Lung (tissue), 12 donors: Measurements from ENCODE around the gene NSD2. TPM values are rescaled to one million over a fixed set of nuclear protein-coding genes. Genes with fewer than 3 reads are reported as not detected.
A peak's percentile ranks its signal among the peaks of the same experiment; 100 is the strongest.

Experiments used
- ATAC-seq: fragments of 200-7000 bp; cut with Tn5 transposase; one replicate; pipeline ENCODE4 v1.9.1; 2020; ENCODE audit warnings: moderate number of reproducible peaks; ENCODE audit not compliant: insufficient read depth, low FRiP score
- DNase-seq, 3 donors: peaks; one replicate each; pipeline ENCODE4 v3.0.0-alpha.2; 2013 to 2017
- H3K27ac ChIP-seq, 2 donors: one replicate each; pipeline ENCODE4 v1.5.1; 2013; ENCODE audit warnings: mild to moderate bottlenecking in 2 of 2, moderate library complexity in 2 of 2, control low read depth in 1 of 2, inconsistent platforms in 1 of 2, low read depth in 1 of 2, low read length in 1 of 2
- H3K27me3 ChIP-seq, 3 donors: one replicate each; pipeline ENCODE4 v1.5.1; 2013; ENCODE audit warnings: low read length in 2 of 3; ENCODE audit not compliant: control insufficient read depth in 3 of 3, insufficient read depth in 3 of 3
- H3K36me3 ChIP-seq, 4 donors: one replicate each; pipeline ENCODE4 v1.5.1; 2013; ENCODE audit warnings: low read length in 4 of 4, mild to moderate bottlenecking in 1 of 4, moderate library complexity in 1 of 4; ENCODE audit not compliant: control insufficient read depth in 4 of 4, insufficient read depth in 4 of 4
- H3K4me1 ChIP-seq, 5 donors: one replicate each; pipeline ENCODE4 v1.5.1; 2013; ENCODE audit warnings: low read length in 5 of 5, mild to moderate bottlenecking in 2 of 5, moderate library complexity in 1 of 5; ENCODE audit not compliant: control insufficient read depth in 5 of 5, insufficient read depth in 5 of 5
- H3K4me3 ChIP-seq: one replicate; pipeline ENCODE4 v1.5.1; 2013; ENCODE audit warnings: mild to moderate bottlenecking, control low read depth, moderate library complexity
- H3K9ac ChIP-seq, 2 donors: one replicate each; pipeline ENCODE4 v1.5.1; 2013; ENCODE audit warnings: low read length in 2 of 2, control low read depth in 1 of 2; ENCODE audit not compliant: insufficient read depth in 1 of 2
- H3K9me3 ChIP-seq, 4 donors: one replicate each; pipeline ENCODE4 v1.5.1; 2013; ENCODE audit warnings: low read length in 3 of 4, mild to moderate bottlenecking in 1 of 4, moderate library complexity in 1 of 4; ENCODE audit not compliant: control insufficient read depth in 4 of 4, insufficient read depth in 3 of 4
- CTCF ChIP-seq: IDR thresholded peaks from 2 replicates; pipeline ENCODE4 v1.5.1; 2012; ENCODE audit warnings: mild to moderate bottlenecking; ENCODE audit errors: control extremely low read depth, extremely low read depth
- whole genome bisulfite sequencing, 2 donors: extraction: QIAGEN DNeasy Blood & Tissue Kit; methylation state at CpG; one replicate each; pipeline ENCODE4 v1.1.7; 2013; 5-methylcytosine and 5-hydroxymethylcytosine counted together
- polyA plus RNA-seq, 2 donors: library from polyadenylated mRNA; stranded (reverse); fragments of 200-250 nt; gene quantifications; one replicate each; pipeline ENCODE4 v1.2.1, GENCODE V29; 2013
- total RNA-seq, 2 donors: library from RNA; depleted of rRNA in 1 of 2; stranded (reverse); fragments of >200 nt in 1 of 2; gene quantifications; one replicate each; pipeline ENCODE4 v1.2.1, GENCODE V29; 2014 to 2021
- donor health status: control.
- donor health status: control.
- donor health status: Bipolar disorder and iron deficiency.
- donor health status: healthy.
- donor health status: DM: yes; HTN: yes; CAD: no.

NSD2 gene
- total and polyA plus RNA-seq, 4 donors: 12.7 to 66.2 (median 28.3) TPM

GRCh38 chr4:1846580-1846979 lies 24.6 kb upstream of the NSD2 start:
- DNase-seq (no peak), ATAC-seq (no peak)
- Histone ChIP-seq H3K36me3 (peaks cover 0 to 16% (median 9%) of the 10 kb centered on the region in 4 donors), H3K9ac (no peak overlapping the region), H3K4me3 (no peak overlapping the region), H3K27me3 (no peaks in the 10 kb centered on the region), H3K9me3 (peaks cover 0 to 3% (median 0%) of the 10 kb centered on the region in 4 donors), H3K4me1 (peaks cover 0 to 9% (median 2%) of the 10 kb centered on the region in 5 donors), H3K27ac (no peak overlapping the region)
- no peak for TF ChIP-seq CTCF
- WGBS, 2 donors: 93 to 95% methylated on average over 2 of the region's 2 CpGs

- Histone ChIP-seq H3K9ac (no peak overlapping the region), H3K4me1 (peaks cover 2 to 17% (median 12%) of the 10 kb centered on the region in 5 donors), H3K27me3 (no peaks in the 10 kb centered on the region), H3K27ac (no peak overlapping the region), H3K36me3 (peaks cover 0 to 5% (median 0%) of the 10 kb centered on the region in 4 donors), H3K4me3 (no peak overlapping the region), H3K9me3 (no peaks in the 10 kb centered on the region)
- ATAC-seq: no peak
- no peak for TF ChIP-seq CTCF
- WGBS, 2 donors: 92 to 95% methylated on average over 10 of the region's 10 CpGs
- no peak for DNase-seq
Observed at GRCh38 chr4:1850276-1850675, 20.9 kb upstream of the NSD2 start.

GRCh38 chr4:1851160-1851559 lies 20.0 kb upstream of the NSD2 start:
- H3K27ac ChIP-seq: peak overlapping the region in 1 of 2 donors; percentile 30
- ATAC-seq: no peak

More at GRCh38 chr4:1851160-1851559, 20.0 kb upstream of the NSD2 start:
- H3K9me3 ChIP-seq: no peaks in the 10 kb centered on the region
- DNase-seq: no peak
- H3K4me1 ChIP-seq: peaks cover 2 to 18% (median 12%) of the 10 kb centered on the region in 5 donors
- WGBS, 2 donors: 77 to 83% methylated on average over 11 of the region's 11 CpGs
- TF ChIP-seq CTCF: no peak
- H3K4me3 ChIP-seq: no peak overlapping the region
- H3K36me3 ChIP-seq: peaks cover 0 to 5% (median 0%) of the 10 kb centered on the region in 4 donors
- no peaks in the 10 kb centered on the region for H3K27me3 ChIP-seq
- no peak overlapping the region for H3K9ac ChIP-seq
